Loucy (cell line): ENCODE data around the gene NOL6.

ENCODE experiments used
- H2AFZ ChIP-seq: fragments of 200-600 bp; sonication (generic); 2 replicates; pipeline ENCODE4 v1.6.0; 2016; ENCODE audit warnings: antibody characterized with exemption, mild to moderate bottlenecking, low read length, moderate library complexity
- H3F3A ChIP-seq: fragments of 200-600 bp; 2 replicates; pipeline ENCODE4 v1.6.0; 2016; ENCODE audit warnings: antibody characterized with exemption, low read depth, mild to moderate bottlenecking
- H3K27me3 ChIP-seq: fragments of 200-600 bp; sonication (generic); 2 replicates; pipeline ENCODE4 v1.6.1; 2014; ENCODE audit warnings: low read length, mild to moderate bottlenecking; ENCODE audit not compliant: insufficient read depth, poor library complexity, severe bottlenecking
- H3K36me3 ChIP-seq: fragments of 200-600 bp; sonication (generic); 2 replicates; pipeline ENCODE4 v1.6.1; 2016; ENCODE audit warnings: low read length; ENCODE audit not compliant: insufficient read depth
- H3K4me1 ChIP-seq: fragments of 200-600 bp; sonication (generic); 2 replicates; pipeline ENCODE4 v1.5.1; 2014; ENCODE audit warnings: low read length, mild to moderate bottlenecking; ENCODE audit not compliant: insufficient read depth, poor library complexity, severe bottlenecking
- H3K4me2 ChIP-seq: fragments of 200-600 bp; sonication (generic); 2 replicates; pipeline ENCODE4 v1.6.0; 2014; ENCODE audit warnings: antibody characterized with exemption, low read length, low read depth, mild to moderate bottlenecking; ENCODE audit not compliant: poor library complexity, severe bottlenecking
- H3K4me3 ChIP-seq: fragments of 200-600 bp; sonication (generic); 2 replicates; pipeline ENCODE4 v1.5.1; 2014; ENCODE audit warnings: low read length, mild to moderate bottlenecking, mixed read lengths; ENCODE audit not compliant: poor library complexity, severe bottlenecking
- H3K79me2 ChIP-seq: fragments of 200-600 bp; sonication (generic); 2 replicates; pipeline ENCODE4 v1.6.1; 2014; ENCODE audit warnings: low read length; ENCODE audit not compliant: insufficient read depth
- H3K9ac ChIP-seq: fragments of 200-600 bp; sonication (generic); 2 replicates; pipeline ENCODE4 v1.6.0; 2014; ENCODE audit warnings: mild to moderate bottlenecking, low read depth, low read length, moderate library complexity; ENCODE audit not compliant: poor library complexity, severe bottlenecking
- H3K9me2 ChIP-seq: fragments of 200-600 bp; sonication (generic); replicated peaks from 2 replicates; pipeline ENCODE4 v1.6.1; 2016; ENCODE audit warnings: low read depth, low read length, mixed read lengths
- H3K9me3 ChIP-seq: fragments of 200-600 bp; sonication (generic); 2 replicates; pipeline ENCODE4 v1.6.1; 2014; ENCODE audit warnings: mild to moderate bottlenecking, antibody characterized with exemption, low read length, low read depth; ENCODE audit not compliant: insufficient read depth
- H4K20me1 ChIP-seq: fragments of 200-600 bp; sonication (generic); 2 replicates; pipeline ENCODE4 v1.6.0; 2014; ENCODE audit warnings: antibody characterized with exemption, low read length, mild to moderate bottlenecking; ENCODE audit not compliant: insufficient read depth, poor library complexity, severe bottlenecking
- EZH2phosphoT487 ChIP-seq: fragments of 200-600 bp; IDR thresholded peaks from 2 replicates; pipeline ENCODE4 v1.6.1; 2018; ENCODE audit warnings: antibody characterized with exemption, mild to moderate bottlenecking, moderate library complexity, borderline replicate concordance
- TF ChIP-seq, protein P1 (sequence below): fragments of 200-600 bp; sonication (generic); conservative IDR thresholded peaks from 2 replicates; pipeline ENCODE4 v1.5.1; 2014; ENCODE audit warnings: mild to moderate bottlenecking, antibody characterized with exemption, low read length

The NOL6 gene

DNA sequence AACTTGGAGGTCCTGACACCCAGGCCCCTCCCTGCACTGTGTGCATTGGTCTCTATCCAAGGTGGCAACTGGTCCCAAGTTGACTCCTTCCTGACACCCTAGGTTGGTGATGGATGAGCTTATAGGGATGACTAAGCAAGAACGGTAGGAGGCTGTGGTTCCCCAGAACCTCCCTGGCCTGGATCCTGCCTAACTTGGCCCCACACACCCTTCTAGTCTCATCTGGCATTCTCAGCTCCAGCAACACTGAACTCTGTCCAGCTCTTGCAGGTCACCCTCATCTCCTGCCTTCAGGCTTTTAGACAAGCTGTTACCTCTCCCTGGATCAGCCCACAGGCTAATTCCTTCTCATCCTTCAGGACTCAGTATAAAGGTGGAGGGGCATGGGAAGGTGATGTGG is 42.8 kb downstream of the NOL6 start:
- H3K9me3 ChIP-seq, result no peaks in the 10 kb centered on the region
- no peaks in the 10 kb centered on the region for H3K79me2 ChIP-seq
- no peaks in the 10 kb centered on the region for H3F3A ChIP-seq
- no peak overlapping the region for H3K4me2 ChIP-seq
- H2AFZ ChIP-seq, result no peak overlapping the region
- no peaks in the 10 kb centered on the region for H3K27me3 ChIP-seq
- no peaks in the 10 kb centered on the region for H3K9me2 ChIP-seq
- no peaks in the 10 kb centered on the region for H3K36me3 ChIP-seq
- no peak overlapping the region for H3K4me3 ChIP-seq
- no peaks in the 10 kb centered on the region for H3K4me1 ChIP-seq
- H3K9ac ChIP-seq, result no peak overlapping the region
- TF ChIP-seq, protein P1, sequence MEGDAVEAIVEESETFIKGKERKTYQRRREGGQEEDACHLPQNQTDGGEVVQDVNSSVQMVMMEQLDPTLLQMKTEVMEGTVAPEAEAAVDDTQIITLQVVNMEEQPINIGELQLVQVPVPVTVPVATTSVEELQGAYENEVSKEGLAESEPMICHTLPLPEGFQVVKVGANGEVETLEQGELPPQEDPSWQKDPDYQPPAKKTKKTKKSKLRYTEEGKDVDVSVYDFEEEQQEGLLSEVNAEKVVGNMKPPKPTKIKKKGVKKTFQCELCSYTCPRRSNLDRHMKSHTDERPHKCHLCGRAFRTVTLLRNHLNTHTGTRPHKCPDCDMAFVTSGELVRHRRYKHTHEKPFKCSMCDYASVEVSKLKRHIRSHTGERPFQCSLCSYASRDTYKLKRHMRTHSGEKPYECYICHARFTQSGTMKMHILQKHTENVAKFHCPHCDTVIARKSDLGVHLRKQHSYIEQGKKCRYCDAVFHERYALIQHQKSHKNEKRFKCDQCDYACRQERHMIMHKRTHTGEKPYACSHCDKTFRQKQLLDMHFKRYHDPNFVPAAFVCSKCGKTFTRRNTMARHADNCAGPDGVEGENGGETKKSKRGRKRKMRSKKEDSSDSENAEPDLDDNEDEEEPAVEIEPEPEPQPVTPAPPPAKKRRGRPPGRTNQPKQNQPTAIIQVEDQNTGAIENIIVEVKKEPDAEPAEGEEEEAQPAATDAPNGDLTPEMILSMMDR, result no peak
- no peak for TF ChIP-seq EZH2phosphoT487
- H4K20me1 ChIP-seq, result no peaks in the 10 kb centered on the region

DNA sequence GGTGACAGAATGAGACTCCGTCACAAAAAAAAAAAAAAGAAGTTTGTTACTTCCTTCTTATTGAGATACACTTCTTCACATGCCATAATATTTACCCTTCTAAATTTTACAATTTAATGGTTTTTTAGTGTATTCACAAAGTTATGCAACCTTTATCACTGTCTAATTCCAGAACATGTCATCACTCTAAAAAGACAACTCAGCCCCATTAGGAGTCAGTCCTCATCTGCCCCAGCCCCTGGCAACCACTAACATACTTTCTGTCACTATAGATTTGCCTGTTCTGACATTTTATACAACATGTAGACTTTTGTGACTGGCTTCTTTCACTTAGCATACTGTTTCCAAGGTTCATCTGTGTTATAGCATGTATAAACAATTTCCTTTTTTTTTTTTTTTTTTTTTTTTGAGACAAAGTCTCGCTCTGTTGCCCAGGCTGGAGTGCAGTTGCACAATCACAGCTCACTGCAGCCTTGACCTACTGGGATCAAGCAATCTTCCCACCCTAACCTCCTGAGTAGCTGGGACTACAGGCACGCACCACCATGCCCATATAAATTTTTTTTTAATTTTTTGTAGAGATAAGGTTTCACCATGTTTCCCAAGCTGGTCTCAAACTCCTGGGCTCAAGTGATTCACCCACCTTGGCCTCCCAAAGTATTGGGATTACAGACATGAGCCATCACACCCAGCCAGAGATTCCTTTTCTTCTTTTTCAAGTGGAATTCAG is 44.3 kb downstream of the NOL6 start:
- Histone ChIP-seq H3K4me3 (no peak overlapping the region), H3K9ac (no peak overlapping the region), H3K9me3 (no peaks in the 10 kb centered on the region), H3K79me2 (no peaks in the 10 kb centered on the region), H3F3A (no peaks in the 10 kb centered on the region), H3K36me3 (no peaks in the 10 kb centered on the region), H3K4me1 (no peaks in the 10 kb centered on the region), H3K9me2 (no peaks in the 10 kb centered on the region), H3K27me3 (no peaks in the 10 kb centered on the region), H2AFZ (no peak overlapping the region), H4K20me1 (no peaks in the 10 kb centered on the region), H3K4me2 (no peak overlapping the region)
- no peak for TF ChIP-seq EZH2phosphoT487
- TF ChIP-seq, protein P1, result no peak

DNA sequence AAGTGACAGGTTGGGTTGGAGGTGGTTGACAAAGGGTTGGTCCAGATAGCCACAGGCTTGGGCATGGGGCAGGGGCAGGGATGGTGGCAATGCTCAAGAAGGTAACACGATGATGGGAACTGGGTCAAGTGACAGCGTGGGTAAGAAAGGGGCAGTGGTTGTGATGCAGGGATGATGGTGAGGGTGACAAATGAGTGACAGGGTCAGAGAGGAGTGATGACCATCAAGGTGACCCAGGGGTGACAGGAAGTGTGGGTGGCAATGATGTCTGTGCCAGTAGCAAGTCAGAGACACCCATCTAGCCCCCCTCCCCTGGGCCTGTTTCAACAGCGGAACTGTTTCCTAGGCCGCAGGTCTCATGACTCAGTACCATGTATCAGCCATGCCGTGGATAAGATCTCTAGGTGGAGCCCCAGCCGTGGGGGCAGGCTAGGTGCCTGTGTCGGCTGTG is 46.9 kb downstream of the NOL6 start:
- Histone ChIP-seq H3K4me3 (no peak overlapping the region), H3K9ac (no peak overlapping the region), H3K36me3 (no peaks in the 10 kb centered on the region), H3K9me2 (no peaks in the 10 kb centered on the region), H3F3A (no peaks in the 10 kb centered on the region), H3K27me3 (no peaks in the 10 kb centered on the region), H3K79me2 (no peaks in the 10 kb centered on the region), H4K20me1 (no peaks in the 10 kb centered on the region), H3K4me2 (no peak overlapping the region), H3K4me1 (no peaks in the 10 kb centered on the region), H2AFZ (no peak overlapping the region), H3K9me3 (no peaks in the 10 kb centered on the region)
- TF ChIP-seq, protein P1, result no peak
- TF ChIP-seq EZH2phosphoT487, result no peak
